Thyroid gland (tissue), 4 donors: ENCODE results near the gene RNF224. TPM values are rescaled to one million over a fixed set of nuclear protein-coding genes. Genes with fewer than 3 reads are reported as not detected.

Source experiments
- DNase-seq, 2 donors: peaks; one replicate each; pipeline ENCODE4 v3.0.0-alpha.2; 2019
- H3K27ac ChIP-seq, 3 donors: fragments of 200-600 bp; sonication (generic); 1 replicate in 2 of 3; 2 replicates in 1 of 3; pipeline ENCODE4 v1.5.1; 2016 to 2019; ENCODE audit warnings: mild to moderate bottlenecking in 1 of 3, moderate library complexity in 1 of 3
- H3K27me3 ChIP-seq: fragments of 200-600 bp; sonication (generic); one replicate; pipeline ENCODE4 v1.5.1; 2019
- H3K36me3 ChIP-seq, 2 donors: fragments of 200-600 bp; sonication (generic); one replicate each; pipeline ENCODE4 v1.5.1; 2016 to 2019
- H3K4me1 ChIP-seq, 2 donors: fragments of 200-600 bp; sonication (generic); one replicate each; pipeline ENCODE4 v1.5.1; 2017 to 2019
- H3K4me3 ChIP-seq, 3 donors: fragments of 200-600 bp; sonication (generic); replicated peaks in 1 of 3; 1 replicate in 2 of 3; 2 replicates in 1 of 3; pipeline ENCODE4 v1.5.1; 2016; ENCODE audit warnings: mild to moderate bottlenecking in 1 of 3
- H3K9me3 ChIP-seq: fragments of 200-600 bp; sonication (generic); one replicate; pipeline ENCODE4 v1.5.1; 2017
- CTCF ChIP-seq, 6 experiments: fragments of 200-600 bp in 3 of 6; fragments of 450-650 bp in 3 of 6; sonication (generic) in 3 of 6; IDR thresholded peaks; one replicate each; pipeline ENCODE4 v1.5.1; 2016 to 2019; ENCODE audit warnings: antibody characterized with exemption in 6 of 6, mild to moderate bottlenecking in 2 of 6, inconsistent platforms in 1 of 6, moderate library complexity in 1 of 6
- POLR2A ChIP-seq, 2 donors: fragments of 450-650 bp; IDR thresholded peaks; one replicate each; pipeline ENCODE4 v1.6.1; 2017; ENCODE audit warnings: antibody characterized with exemption in 2 of 2, mild to moderate bottlenecking in 2 of 2, moderate library complexity in 1 of 2
- WGBS, 2 donors: methylation state at CpG; one replicate each; pipeline ENCODE4 v1.1.5; 2017; 5-methylcytosine and 5-hydroxymethylcytosine counted together
- intact Hi-C: fragments of 100-400 bp; cut with DNase I; formaldehyde crosslinking; loops from one replicate; pipeline ENCODE4 v1.15.1; 2023
- total RNA-seq, 4 donors: library from RNA; depleted of rRNA; stranded (reverse); fragments of >200 nt; gene quantifications; one replicate each; pipeline ENCODE4 v1.2.3, GENCODE V29; 2016

The RNF224 gene
- total RNA-seq, 4 donors from 2014 or later, result 0.33 to 0.81 TPM; not detected in 2

DNA sequence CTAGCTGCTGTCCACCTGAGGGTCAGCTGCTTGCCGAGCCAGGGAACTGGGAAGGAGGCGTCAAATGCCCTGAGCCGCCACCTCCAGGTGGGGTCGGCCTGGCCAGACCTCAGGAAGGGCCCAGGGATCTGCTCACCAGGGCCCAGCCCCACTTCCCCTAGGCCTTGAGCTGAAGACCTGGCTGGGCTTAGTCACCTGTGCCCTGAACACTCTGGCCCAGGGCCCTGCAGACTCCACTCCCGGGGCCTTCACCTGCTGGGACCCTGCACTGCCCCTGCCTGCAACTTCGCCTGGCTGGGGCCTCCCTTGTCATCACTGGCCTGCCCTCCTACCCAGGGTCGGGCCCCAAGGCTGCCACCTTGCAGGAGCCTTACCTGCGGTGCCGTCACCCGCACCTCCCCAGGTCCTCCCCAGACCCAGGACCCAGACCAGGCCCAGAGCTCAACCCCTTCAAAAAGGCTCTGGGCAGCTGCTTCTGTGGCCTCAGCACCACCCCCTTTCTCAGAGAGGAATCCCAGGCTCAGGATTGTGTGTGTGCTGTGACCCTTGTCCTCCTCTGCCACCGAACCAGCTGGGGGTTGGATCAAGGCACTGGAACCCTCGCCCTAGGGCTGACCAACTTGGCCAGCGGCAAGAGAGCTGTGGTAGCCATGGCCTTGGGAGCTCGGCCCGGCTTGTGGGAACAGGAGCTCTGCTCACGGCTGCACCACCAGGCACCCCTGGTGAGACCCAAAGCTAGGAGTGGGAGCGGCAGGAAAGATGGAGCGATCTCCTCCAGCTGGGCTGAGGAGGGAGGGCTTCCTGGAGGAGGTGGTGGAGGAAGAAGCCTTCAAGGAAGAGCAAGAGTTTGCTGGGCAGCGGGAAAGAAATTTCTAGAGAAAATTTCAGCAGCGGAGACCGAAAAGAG, 26.7 kb downstream of the RNF224 start:
- no peak for DNase-seq
- intact Hi-C loops, result no loop called here
- peak overlapping the region; percentile 2 to 69 (median 4) for H3K27ac ChIP-seq

DNA sequence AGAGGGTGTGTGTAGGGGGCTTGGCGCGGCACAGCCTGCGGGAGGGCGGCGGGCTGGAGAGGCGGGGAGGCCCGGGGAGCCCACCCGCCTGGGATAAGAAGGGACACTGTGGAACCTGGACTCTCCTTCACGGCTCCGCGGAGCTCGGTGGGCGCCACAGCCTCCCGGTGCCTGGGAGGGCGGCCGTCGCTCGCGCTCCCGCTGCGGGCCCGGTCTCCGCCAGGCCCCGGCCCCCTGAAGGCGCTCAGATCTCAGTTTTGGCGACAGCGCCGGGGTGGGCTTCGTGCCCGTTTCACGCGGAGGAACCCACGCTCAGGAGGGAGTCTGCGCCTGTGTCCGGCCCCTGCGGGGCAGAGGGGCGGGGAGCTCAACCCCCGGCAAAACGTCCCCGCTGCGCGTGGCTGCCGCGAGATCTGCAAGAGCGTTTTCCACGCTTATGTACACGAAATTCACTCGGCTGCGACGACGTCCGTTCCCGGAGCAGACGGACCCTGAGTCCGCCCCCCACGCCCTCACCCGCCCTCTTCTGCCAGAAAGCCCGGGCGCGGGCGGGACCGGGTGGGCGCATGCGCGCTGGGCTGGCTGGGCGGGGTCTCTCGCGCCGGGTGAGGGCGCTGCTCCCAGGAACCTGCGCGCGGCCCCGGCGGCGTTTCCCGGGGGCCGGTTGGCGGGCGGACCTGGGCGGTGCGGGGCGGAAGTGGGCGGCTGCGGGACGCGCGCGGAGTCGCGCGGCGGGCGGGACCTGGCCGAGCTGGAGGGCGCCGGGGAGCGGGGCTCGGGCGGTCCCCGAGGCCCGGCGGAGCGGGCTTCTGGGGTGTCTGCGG, 27.5 kb downstream of the RNF224 start, which contains the start of gene NELFB:
Gene NELFB (plus strand): TSS at position 704 of the 824 bp plus-strand sequence.
- H3K4me3 ChIP-seq, result peak within 1 kb of the TSS; percentile 68 to 78 (median 68)
- no peaks in the 10 kb centered on the region for H3K9me3 ChIP-seq
- peak in 1 of 2 donors; percentile 68 for TF ChIP-seq POLR2A (IDR thresholded peaks at IDR 0.05)
- peak in 1 of 6 experiments; percentile 19 for TF ChIP-seq CTCF (IDR thresholded peaks at IDR 0.05)
- WGBS, 2 donors, result 2% methylated on average over 13 to 32 of the region's 105 CpGs
- DNase-seq, result peak; percentile 95
- no peaks in the 10 kb centered on the region for H3K27me3 ChIP-seq
- H3K36me3 ChIP-seq, result peaks cover 0 to 8% of the 10 kb centered on the region in 2 donors
- H3K27ac ChIP-seq, result peak within 1 kb of the TSS; percentile 2 to 69 (median 43)
- intact Hi-C loops, result no loop called here
- peaks cover 16 to 22% of the 10 kb centered on the region in 2 donors for H3K4me1 ChIP-seq

More for the DNA sequence above, 26.7 kb downstream of the RNF224 start:
- Histone ChIP-seq H3K36me3 (peaks cover 0 to 5% of the 10 kb centered on the region in 2 donors), H3K4me1 (peaks cover 16 to 22% of the 10 kb centered on the region in 2 donors), H3K4me3 (peak overlapping the region; percentile 27 to 68 (median 54)), H3K9me3 (no peaks in the 10 kb centered on the region), H3K27me3 (no peaks in the 10 kb centered on the region)
- no peak for TF ChIP-seq CTCF (IDR thresholded peaks at IDR 0.05)
- no peak for TF ChIP-seq POLR2A (IDR thresholded peaks at IDR 0.05)
- WGBS, 2 donors, result 37 to 53% methylated on average over 12 to 18 of the region's 21 CpGs

- WGBS, 2 donors, result 5 to 6% methylated on average over 4 to 27 of the region's 51 CpGs
- Histone ChIP-seq H3K4me3 (peak overlapping the region; percentile 68 to 78 (median 68)), H3K4me1 (peaks cover 16 to 22% of the 10 kb centered on the region in 2 donors), H3K9me3 (no peaks in the 10 kb centered on the region), H3K27ac (no peak overlapping the region), H3K36me3 (peaks cover 0 to 8% of the 10 kb centered on the region in 2 donors), H3K27me3 (no peaks in the 10 kb centered on the region)
- no peak for TF ChIP-seq POLR2A (IDR thresholded peaks at IDR 0.05)
- TF ChIP-seq CTCF (IDR thresholded peaks at IDR 0.05), result no peak
- peak; percentile 34 to 62 for DNase-seq
- intact Hi-C loops, result no loop called here
These were observed 28.3 kb downstream of the RNF224 start for GRCh38 chr9:137255448-137256114.

GRCh38 chr9:137256362-137256761, 29.1 kb downstream of the RNF224 start:
- Histone ChIP-seq H3K27me3 (no peaks in the 10 kb centered on the region), H3K27ac (no peak overlapping the region), H3K4me3 (peak overlapping the region in 1 of 3 donors; percentile 68), H3K9me3 (no peaks in the 10 kb centered on the region), H3K36me3 (peaks cover 0 to 8% of the 10 kb centered on the region in 2 donors), H3K4me1 (peaks cover 16 to 22% of the 10 kb centered on the region in 2 donors)
- intact Hi-C loops, result no loop called here
- TF ChIP-seq POLR2A (IDR thresholded peaks at IDR 0.05) (no peak), CTCF (IDR thresholded peaks at IDR 0.05) (no peak)
- DNase-seq, result no peak
- WGBS, 2 donors, result 79 to 83% methylated on average over 11 to 14 of the region's 15 CpGs
